Measurements from ENCODE around the gene HSPA1L. TPM values are rescaled to one million over a fixed set of nuclear protein-coding genes. Genes with fewer than 3 reads are reported as not detected.
"Not testable (repeated sequence)": the region's sequence is repeated elsewhere in the genome, so short reads cannot be mapped to it uniquely, and the experiment has no call there.

HSPA1L gene
- total RNA-seq, 1 experiment from 2014 or later: 0.12 TPM

DNA sequence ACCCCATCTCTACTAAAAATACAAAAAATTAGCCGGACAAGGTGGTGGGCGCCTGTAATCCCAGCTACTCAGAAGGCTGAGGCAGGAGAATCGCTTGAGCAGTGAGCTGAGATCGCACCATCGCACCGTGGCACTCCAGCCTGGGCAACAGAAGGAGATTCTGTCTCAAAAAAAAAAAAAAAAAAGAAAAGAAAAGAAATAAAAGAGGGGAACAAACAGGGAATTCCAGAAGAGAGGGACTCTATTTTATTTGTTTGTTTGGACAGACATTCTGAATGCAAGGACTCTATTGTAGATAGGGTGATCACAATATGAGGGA is 21.2 kb downstream of the HSPA1L start:
- BruUV-seq (replicated peaks); CTCF ChIA-PET; H2AFZ ChIP-seq (ENCODE audit: low read depth, low read length, poor library complexity, severe bottlenecking); H3K27me3 ChIP-seq (ENCODE audit: insufficient read depth, low read length); DNase-seq (ENCODE audit: low read depth, low spot score); H3K9me2 ChIP-seq (ENCODE audit: insufficient read depth); ATAC-seq; intact Hi-C loops (cut with micrococcal nuclease); H3K9me3 ChIP-seq (ENCODE audit: control insufficient read depth in 1 of 2, insufficient read depth in 1 of 2, low read depth in 1 of 2, low read length in 2 of 2); H4K20me1 ChIP-seq (ENCODE audit: insufficient read depth); RAD21 ChIA-PET (ENCODE audit: low non-redundant PET in 1 of 2, low total read pairs in 2 of 2, uncharacterized antibody in 2 of 2, unreplicated experiment in 2 of 2): not testable (repeated sequence)
- H3K27ac ChIP-seq (ENCODE audit: low read depth, low read length): peak overlapping the region; percentile 98
- POLR2A ChIA-PET: interaction anchor here (0.7 kb wide), 2 partner anchors 13 to 16 kb away, joined by 4 read pairs; partner anchors contain the start of genes LSM2 and VWA7
- peak overlapping the region; percentile 97 for H3K9ac ChIP-seq (ENCODE audit: low read length)
- H3K4me1 ChIP-seq (ENCODE audit: control insufficient read depth in 1 of 2, insufficient read depth in 2 of 2, low read length in 2 of 2): peaks cover 24 to 45% of the 10 kb centered on the region in 2 experiments
- H3K4me2 ChIP-seq (ENCODE audit: low read length): peak overlapping the region; percentile 99
- peak overlapping the region; percentile 70 to 93 for H3K4me3 ChIP-seq (replicated peaks in 1 of 2; ENCODE audit: low read depth in 1 of 2, low read length in 2 of 2)
- H3K36me3 ChIP-seq (ENCODE audit: control insufficient read depth in 1 of 2, insufficient read depth in 2 of 2, low read length in 2 of 2): peaks cover 11 to 27% of the 10 kb centered on the region in 2 experiments; a peak in 3 of 4 replicates
- H3K79me2 ChIP-seq (ENCODE audit: insufficient read depth, low read length): peaks cover 63% of the 10 kb centered on the region

DNA sequence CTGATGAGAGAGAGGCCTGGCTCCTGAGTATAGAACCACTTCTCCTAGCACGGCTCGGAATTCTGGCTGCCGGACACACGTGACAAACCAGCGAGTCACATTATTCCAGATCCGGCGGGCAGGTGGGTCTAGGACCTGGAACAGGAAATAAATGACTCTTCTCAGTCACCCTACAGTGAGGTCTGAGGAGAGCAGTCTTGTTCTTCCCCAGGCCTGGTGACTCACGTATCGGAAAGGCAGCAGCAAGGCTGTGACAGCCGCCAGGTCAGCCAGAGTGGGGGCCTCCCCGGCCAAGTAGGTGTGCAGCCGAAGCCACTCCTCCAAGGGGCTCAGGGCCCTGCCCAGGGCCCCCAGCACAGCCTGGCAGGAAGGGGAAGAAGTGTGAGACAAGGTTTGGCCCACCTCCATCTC is 22.3 kb downstream of the HSPA1L start:
- peak overlapping the region; percentile 99 for H3K4me2 ChIP-seq (ENCODE audit: low read length)
- 0 out of 2 replicates have a peak, but pooled peaks cover 5% of the 10 kb centered on the region for H4K20me1 ChIP-seq (ENCODE audit: insufficient read depth)
- BruUV-seq (replicated peaks): no TSS peak
- peak; percentile 57 for ATAC-seq
- ChIA-PET CTCF (no interaction called here), POLR2A (interaction anchor here (2.1 kb wide), 1 partner anchor 35 kb away, joined by 6 read pairs; the partner anchor contains the start of gene HSPA1B), RAD21 (ENCODE audit: low non-redundant PET in 1 of 2, low total read pairs in 2 of 2, uncharacterized antibody in 2 of 2, unreplicated experiment in 2 of 2) (interaction anchor here in 1 of 2 experiments (0.8 kb wide), 1 partner anchor 17 kb away, joined by 3 read pairs; no protein-coding TSS in a partner anchor)
- peaks cover 24 to 45% of the 10 kb centered on the region in 2 experiments for H3K4me1 ChIP-seq (ENCODE audit: control insufficient read depth in 1 of 2, insufficient read depth in 2 of 2, low read length in 2 of 2)
- TF ChIP-seq, protein P1, sequence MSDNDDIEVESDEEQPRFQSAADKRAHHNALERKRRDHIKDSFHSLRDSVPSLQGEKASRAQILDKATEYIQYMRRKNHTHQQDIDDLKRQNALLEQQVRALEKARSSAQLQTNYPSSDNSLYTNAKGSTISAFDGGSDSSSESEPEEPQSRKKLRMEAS (IDR thresholded peaks at IDR 0.05): peak; percentile 86
- TF ChIP-seq CBX3 (IDR thresholded peaks at IDR 0.05; ENCODE audit: low read depth) (peak; percentile 62; the same call in 1 of the 2 replicates), FOSL1 (IDR thresholded peaks at IDR 0.05; ENCODE audit: low read depth) (peak; percentile 58), SIN3A (IDR thresholded peaks at IDR 0.05; ENCODE audit: low read depth) (peak; percentile 78), SP1 (IDR thresholded peaks at IDR 0.05; ENCODE audit: low read depth) (peak; percentile 55; the same call in 1 of the 2 replicates), RAD21 (IDR thresholded peaks at IDR 0.05; ENCODE audit: low read depth) (0 out of 2 replicates have a peak, but pooled peaks have one; percentile 9), POLR2AphosphoS5 (IDR thresholded peaks at IDR 0.05; ENCODE audit: low read depth, low read length) (peak; percentile 83), JUND (IDR thresholded peaks at IDR 0.05) (peak; percentile 55; the same call in 1 of the 2 replicates), CEBPB (IDR thresholded peaks at IDR 0.05; ENCODE audit: low read depth) (no peak)
- TF ChIP-seq, protein P2, sequence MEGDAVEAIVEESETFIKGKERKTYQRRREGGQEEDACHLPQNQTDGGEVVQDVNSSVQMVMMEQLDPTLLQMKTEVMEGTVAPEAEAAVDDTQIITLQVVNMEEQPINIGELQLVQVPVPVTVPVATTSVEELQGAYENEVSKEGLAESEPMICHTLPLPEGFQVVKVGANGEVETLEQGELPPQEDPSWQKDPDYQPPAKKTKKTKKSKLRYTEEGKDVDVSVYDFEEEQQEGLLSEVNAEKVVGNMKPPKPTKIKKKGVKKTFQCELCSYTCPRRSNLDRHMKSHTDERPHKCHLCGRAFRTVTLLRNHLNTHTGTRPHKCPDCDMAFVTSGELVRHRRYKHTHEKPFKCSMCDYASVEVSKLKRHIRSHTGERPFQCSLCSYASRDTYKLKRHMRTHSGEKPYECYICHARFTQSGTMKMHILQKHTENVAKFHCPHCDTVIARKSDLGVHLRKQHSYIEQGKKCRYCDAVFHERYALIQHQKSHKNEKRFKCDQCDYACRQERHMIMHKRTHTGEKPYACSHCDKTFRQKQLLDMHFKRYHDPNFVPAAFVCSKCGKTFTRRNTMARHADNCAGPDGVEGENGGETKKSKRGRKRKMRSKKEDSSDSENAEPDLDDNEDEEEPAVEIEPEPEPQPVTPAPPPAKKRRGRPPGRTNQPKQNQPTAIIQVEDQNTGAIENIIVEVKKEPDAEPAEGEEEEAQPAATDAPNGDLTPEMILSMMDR (IDR thresholded peaks at IDR 0.05 in 2 of 3, conservative IDR thresholded peaks at IDR 0.05 in 1 of 3; ENCODE audit: borderline replicate concordance in 1 of 3, insufficient read depth in 1 of 3, low read depth in 2 of 3, low read length in 2 of 3): no peak
- peak; percentile 81 for DNase-seq (ENCODE audit: low read depth, low spot score)
- H2AFZ ChIP-seq (ENCODE audit: low read depth, low read length, poor library complexity, severe bottlenecking): no peak overlapping the region
- H3K9me3 ChIP-seq (ENCODE audit: control insufficient read depth in 1 of 2, insufficient read depth in 1 of 2, low read depth in 1 of 2, low read length in 2 of 2): no peaks in the 10 kb centered on the region
- H3K4me3 ChIP-seq (replicated peaks in 1 of 2; ENCODE audit: low read depth in 1 of 2, low read length in 2 of 2): peak overlapping the region; percentile 51 to 93
- intact Hi-C loops (cut with micrococcal nuclease): no loop called here
- no peaks in the 10 kb centered on the region for H3K9me2 ChIP-seq (ENCODE audit: insufficient read depth)
- H3K27me3 ChIP-seq (ENCODE audit: insufficient read depth, low read length): no peaks in the 10 kb centered on the region
- peaks cover 13 to 24% of the 10 kb centered on the region in 2 experiments; a peak in 3 of 4 replicates for H3K36me3 ChIP-seq (ENCODE audit: control insufficient read depth in 1 of 2, insufficient read depth in 2 of 2, low read length in 2 of 2)
- H3K79me2 ChIP-seq (ENCODE audit: insufficient read depth, low read length): peaks cover 65% of the 10 kb centered on the region
- peak overlapping the region; percentile 98 for H3K27ac ChIP-seq (ENCODE audit: low read depth, low read length)
- H3K9ac ChIP-seq (ENCODE audit: low read length): peak overlapping the region; percentile 59
